C1 segment of cervical spinal cord (tissue), 14 donors: Measurements from ENCODE around the gene SAMD11.

Source experiments
- DNase-seq, 14 donors: peaks; one replicate each; lab custom pipeline; 2025; lab: John Stamatoyannopoulos, UW

The SAMD11 gene

DNA sequence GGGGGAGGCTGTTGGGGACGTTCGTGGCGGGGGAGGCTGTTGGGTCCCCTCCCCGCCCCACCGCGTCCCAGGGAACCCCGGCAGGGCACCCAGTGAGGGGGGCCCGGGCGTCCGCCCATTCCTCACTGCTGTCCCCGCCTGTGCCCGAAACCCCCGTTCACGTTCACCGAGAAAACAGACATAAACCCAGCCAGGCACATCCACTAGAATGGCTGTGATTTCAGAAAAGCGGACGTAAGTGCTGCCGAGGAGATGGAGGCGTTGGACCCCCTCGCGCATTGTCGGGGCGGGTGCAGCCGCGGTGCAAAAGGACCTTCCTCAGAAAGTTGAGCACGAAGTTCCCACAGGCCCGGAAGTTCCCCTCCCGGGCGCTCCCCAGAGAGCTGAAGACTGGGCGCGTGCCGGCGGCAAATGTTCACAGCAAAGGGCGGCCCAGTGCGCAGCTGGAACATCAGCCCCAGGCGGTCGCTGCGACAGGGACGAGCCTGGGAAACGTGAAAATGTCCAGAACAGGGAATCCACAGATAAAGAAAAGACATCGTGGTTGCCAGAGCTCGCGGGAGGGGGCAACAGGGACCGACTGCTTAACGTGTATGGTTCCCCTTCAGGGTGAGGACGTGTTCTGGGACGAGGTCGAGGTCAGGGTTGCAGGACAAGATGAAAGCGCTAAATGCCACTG lies 18.5 kb upstream of the SAMD11 start:
- DNase-seq, result no peak

DNA sequence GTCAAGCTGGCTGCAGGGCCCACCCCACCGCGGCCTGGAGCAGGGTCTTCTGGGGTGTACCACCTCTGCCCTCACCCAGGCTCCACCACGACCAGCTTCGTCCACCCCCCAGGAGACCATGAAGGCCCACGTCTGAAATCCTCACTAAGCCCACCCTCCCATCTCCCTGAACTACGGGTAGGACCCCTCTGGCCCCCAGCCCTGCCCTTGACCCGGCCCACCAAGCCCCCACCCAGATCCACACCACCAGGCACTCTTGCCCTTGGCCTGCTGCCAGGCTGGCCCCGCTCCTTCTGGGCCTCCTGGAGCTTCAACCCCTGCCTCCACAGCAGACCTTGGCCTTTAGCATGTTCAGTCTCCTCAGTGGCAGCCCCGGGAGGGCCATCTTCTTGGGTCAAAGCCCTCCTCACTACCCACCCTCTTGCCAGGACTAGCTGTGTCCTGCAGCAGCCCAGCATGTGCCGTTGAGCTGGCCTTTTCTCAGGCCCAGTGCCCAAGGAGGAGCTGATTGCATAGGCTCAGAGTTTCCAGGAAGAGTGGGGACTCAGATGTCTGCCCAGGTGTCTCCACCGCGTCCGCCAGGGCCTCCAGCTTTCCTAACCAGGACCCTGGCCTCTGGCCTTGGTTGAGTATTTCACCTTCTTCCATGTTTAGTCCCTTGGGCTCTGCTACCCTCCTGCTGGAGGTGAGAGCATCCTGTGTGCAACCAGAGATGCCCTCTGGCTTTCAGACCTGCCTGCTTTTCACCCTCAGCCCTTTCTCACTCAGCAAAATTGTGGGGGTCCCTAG lies 17.7 kb upstream of the SAMD11 start:
- no peak for DNase-seq

DNA sequence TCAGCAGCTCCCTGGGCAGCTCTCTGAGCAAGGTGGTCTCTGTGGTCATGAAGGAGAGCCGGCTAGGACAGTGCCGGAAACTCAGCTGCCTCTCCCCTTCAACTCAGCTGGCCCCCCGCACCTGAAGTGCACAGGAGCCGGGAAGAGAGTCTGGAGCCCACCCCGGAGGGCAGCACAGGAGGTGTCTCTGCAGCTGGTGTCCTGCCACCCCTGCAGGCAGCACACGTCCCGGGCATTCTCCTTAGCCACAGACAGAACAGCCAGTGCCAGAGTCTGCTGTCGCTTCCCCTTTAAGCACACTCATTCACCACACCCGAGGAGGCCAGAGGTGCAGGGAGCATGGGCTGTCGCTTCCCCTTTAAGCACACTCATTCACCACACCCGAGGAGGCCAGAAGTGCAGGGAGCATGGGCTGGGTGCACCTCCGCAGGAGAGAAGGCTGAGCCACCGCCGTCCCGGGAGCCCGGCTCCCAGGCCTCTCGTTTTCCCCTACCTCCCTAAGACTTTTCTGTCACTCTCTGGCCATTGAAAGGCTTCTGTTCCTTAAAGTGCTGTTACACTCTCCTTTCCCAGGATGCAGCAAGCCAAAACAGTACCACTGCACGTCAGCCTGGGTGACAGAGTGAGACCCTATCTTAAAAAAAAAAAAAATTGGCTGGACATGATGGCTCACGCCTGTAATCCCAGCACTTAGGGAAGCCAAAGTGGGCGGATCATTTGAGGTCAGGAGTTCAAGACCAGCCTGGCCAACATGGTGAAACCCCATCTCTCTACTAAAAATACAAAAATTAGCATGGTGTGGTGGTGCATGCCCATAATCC lies 16.9 kb upstream of the SAMD11 start:
- DNase-seq, result no peak

DNA sequence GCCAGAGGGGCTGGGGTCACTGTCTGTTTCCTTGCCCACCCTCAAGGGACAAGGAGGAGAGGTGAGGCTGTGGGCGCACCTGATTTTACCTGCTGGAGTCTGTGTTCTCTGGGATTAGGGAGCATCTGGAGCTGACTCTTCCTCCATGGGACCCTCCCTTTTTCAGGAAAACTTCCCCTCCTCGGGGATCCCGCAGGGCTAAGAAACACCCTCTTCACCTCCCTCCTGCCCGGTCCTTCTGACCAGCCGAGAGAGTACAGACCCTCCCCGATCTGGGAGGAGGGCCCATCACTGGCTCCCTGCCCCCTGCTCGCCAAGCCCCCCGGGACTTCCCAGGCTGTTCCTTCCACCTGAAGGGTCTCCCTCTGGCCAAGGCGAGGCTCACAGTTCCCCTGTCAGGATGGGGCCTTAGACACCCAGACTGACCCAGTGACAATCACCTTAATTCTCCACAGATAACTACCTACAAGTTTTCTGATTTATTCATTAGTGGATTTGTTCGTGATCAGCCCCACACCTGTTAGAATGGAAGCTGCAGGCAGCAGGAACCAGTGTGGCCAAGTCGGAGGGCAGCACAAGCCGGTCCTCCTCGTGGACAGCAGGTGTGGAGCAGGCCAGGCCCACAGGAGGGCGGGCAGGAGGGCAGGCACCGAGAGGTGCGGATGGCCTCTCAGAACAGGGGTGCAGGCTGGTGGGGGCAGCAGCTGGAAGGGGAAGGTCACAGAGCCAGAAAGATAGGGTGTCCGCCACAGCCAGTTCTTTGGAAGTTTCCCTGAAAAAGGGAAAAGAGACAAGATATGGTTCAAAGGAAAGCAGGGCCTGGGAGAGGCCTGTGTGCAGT lies 15.9 kb upstream of the SAMD11 start:
- no peak for DNase-seq

DNA sequence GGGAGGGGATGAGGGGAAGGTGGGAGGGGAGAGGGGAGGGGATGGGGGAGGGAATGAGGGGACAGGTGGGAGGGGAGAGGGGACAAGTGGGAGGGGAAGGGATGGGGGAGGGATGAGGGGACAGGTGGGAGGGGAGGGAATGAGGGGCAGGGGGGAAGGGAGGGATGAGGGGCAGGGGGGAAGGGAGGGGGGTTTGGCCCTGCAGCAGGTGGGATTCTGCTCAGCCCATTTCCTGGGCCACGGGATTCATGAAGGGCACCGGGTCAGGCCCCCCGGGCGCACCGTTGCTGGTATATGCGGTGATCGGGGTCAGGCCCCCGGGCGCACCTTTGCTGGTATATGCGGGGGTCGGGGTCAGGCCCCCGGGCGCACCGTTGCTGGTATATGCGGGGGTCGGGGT lies 15.1 kb upstream of the SAMD11 start:
- no peak for DNase-seq

DNA sequence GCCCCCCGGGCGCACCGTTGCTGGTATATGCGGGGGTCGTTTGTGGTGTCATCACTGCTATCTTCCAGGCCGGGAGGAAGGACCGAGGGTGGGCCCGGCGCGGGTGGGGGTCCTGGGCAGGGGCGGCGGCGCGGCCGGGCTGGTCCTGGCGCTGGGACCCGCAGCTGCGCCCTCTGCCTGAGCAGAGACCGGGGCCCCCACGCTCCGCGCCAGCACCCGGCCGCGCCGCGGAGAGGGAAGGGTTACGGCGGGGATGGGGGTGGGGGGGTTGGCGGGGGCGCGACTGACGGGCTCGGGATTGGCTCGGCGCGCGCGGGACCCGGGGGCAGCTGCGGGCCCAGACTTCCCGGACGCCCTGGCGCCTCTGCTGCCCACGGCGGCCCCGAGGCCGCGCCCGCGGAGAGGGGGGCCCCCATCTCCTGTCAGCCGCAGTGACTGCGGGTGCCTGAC lies 13.8 kb upstream of the SAMD11 start:
- DNase-seq, result peak in 1 of 14 donors; percentile 28

DNA sequence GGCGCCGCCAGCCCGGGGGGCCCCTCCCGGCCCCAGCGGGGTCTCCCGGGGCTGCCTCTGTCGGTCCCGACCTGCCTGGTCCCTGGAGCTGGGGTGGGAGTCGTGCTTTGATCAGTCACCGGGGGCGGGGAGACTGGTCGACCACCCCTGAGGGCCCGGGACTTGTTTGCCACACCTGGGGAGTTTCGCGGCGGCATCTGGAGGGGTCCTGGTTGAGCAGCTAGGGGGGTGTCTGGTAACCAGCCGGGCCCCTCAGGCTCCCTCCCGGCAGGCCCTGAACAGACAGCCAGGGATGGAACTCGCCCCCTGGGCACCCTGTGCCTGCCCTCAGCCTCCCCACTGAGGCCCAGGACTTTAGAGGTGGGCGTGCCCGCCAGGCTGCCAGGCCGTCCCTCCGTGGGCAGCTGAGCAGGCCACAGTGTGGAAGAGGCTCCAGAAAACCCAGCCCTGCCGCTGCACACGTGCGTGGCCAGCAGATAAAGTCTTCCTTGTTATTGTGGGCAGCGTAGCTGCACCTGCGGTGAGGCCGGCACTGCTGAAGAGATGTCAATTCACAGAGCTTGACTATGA lies 13.3 kb upstream of the SAMD11 start:
- no peak for DNase-seq

DNA sequence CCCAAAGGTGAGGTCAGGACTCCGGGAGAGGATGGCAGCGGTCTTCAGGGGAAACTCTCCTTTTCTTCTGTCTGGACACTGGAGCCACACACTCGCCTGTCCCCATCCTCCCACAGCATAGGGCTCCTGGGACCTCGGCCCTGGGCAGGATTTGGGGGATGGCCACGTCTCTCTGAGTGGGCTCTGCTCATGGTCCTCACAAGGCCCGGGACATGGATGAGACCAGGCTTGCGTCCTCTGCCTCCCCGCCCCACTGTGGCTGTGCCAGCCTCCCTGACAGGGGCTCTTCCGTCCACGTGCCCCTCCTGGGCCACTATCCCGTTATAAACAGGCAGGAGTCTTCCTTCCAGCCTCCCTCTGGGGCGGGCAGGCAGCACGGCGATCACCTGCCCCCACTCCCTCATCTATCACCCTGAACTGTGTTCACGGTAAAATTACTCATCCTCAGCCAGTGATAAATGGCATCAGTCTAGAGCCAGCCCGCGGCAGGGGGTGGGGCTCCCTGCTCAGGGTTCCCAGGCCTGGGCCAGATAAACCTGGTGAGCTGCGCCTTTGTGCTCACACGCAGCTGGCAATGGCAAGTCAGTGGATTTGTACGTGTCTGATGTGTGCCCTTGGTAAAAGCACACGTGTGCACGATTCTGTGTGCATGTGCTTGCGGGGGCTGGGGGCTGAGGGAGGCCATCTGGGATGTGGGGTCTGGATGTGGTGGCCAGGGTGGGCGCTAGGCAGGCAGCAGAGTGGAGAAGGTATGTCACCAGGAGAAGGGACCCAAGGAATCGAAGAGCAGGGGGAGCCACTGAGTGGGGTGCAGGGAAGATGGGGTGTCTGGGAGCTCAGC lies 12.6 kb upstream of the SAMD11 start:
- DNase-seq, result no peak

DNA sequence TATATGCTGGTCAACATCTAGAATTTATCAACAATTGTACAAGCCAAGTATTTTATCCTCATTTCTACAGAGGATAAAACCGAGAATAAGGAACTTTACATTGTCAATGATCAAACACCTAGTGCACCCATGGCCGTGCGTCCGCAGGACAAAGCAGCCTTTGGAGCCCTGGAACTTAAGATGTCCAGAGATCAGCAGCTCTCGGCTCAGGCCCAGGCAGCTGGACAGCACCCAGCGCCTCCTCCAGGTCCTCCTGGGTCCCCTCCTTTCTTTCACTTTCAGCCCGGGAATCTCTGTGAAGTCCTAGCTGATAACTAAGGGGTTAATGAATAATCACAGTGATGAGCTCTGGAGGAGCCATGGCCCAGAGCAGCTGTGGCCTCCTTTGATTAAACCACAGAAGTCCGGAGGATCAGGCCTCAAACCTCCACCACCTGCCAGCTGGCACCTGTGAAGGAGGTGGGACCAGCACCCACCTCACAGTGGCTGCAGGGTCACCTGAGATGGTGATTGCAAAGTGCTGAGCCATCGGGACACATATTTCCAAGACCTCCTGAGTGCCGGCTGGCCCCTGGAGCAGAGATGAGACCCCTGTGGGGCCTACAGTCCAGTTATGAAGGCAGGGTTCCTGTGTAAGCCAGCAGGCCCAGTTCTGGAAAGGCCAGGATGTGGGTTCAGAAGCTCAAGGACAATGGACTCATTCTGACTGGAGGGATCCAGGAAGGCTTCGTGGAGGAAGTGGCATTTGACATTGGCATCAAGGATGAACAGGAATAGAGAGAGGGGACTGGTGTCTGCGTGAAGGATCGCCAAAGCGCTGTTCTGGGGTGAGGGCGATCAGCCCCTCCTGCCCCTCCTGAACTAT lies 11.6 kb upstream of the SAMD11 start:
- no peak for DNase-seq

DNA sequence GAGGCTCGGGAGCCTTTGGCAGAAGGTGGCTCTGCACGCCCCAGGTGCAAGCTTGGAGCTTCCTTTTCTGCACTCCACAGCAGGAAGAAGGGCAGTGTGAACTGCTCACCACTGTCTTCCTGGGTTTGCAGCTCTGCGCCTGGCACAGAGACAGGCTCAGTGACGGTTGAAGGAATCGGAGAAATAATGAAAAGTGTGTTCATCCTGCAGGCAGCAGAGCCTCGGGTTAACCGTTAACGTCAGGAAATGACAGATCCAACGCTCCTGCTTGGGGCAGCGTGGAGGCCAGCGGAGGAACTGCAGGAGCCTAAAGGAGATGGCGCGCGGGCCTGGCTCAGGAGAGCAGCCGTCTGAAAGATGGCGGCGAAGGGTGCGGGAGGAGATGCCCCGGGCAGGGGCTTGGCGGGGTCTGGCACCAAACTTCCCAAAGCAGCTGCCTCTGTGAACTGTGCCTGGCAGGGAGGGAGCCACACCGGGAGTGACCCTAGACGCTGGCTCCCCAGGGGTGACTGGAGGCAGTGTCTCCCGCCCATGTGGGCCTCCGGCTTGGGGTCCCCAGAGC lies 10.9 kb upstream of the SAMD11 start:
- DNase-seq, result no peak

DNA sequence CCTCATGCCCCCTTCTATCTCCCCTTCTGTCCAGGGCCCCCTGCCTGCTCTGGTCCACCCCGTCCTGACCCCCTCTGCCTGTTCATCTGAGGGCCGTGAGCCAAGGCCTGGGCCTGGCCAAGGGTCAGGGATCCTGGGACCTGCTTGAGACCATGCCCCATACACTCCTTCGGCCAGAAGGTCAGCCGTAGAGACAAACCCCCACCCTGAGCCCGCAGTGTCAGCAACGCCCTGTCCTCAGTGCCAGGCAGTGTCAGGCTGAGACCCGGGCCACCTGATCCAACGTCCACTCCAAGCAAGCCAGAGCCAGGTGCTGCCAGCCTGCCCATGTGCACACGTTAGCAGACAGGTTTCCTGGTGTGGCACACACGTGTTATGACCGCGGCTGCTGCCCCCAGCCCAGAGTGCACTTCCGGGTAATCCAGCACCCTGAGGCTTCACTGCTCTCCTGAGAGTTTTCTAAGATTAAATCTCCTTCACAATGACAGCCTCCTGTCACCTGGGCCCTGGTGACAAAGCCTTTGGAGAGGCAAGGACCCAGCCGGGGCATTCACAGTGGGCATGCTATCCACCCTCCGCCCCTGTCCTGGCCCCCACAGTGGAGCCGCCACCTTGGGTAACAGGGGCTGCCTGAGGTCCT lies 10.1 kb upstream of the SAMD11 start:
- DNase-seq, result no peak

DNA sequence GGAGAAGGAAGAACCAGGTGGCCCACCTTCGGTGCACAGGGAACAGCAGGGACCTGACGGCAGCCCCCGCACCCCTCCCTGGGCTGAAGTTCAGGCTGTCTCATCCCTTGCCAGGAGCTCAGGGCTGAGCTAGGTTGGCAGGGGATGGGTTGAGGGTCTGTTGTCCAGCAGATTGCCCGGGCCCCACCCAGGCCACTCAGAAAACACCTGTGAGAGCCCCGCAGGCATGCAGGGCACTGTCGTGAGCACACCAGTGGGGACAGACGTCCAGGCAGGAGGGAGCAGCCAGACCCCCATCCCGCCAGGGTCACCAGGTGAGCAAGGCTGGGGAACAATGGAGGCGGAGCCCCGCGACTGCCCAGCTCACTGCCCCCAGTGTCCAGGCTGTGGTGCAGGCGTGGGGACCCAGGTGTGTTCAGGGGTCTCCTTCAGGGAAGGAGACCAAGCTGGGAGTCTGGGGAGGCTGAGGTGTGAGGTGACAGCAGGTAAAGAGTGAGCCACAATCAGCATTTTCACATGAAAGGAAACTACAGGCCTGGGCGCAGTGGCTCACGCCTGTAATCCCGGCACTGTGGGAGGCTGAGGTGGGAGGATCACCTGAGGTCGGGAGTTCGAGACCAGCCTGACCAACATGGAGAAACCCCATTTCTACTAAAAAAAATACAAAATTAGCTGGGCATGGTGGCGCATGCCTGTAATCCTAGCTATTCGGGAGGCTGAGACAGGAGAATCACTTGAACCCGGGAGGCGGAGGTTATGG lies 9.4 kb upstream of the SAMD11 start:
- no peak for DNase-seq

DNA sequence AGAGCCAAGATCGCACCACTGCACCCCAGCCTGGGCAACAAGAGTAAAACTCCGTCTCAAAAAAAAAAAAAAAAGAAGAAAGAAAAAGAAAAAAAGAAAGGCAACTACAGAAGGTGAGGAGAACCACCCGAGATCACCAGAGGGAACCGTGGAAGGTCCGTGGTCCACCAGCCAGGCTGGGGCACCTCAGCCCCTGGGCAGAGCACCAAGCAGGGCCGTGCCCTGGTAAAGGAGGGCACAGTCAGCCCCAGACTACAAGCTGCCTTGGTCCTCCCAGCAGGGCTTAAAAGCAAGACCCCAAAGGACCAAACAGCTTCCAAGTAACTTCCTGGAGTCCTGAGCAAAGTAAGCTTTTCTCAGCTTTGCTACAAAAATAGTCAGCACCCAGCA lies 8.8 kb upstream of the SAMD11 start:
- no peak for DNase-seq

DNA sequence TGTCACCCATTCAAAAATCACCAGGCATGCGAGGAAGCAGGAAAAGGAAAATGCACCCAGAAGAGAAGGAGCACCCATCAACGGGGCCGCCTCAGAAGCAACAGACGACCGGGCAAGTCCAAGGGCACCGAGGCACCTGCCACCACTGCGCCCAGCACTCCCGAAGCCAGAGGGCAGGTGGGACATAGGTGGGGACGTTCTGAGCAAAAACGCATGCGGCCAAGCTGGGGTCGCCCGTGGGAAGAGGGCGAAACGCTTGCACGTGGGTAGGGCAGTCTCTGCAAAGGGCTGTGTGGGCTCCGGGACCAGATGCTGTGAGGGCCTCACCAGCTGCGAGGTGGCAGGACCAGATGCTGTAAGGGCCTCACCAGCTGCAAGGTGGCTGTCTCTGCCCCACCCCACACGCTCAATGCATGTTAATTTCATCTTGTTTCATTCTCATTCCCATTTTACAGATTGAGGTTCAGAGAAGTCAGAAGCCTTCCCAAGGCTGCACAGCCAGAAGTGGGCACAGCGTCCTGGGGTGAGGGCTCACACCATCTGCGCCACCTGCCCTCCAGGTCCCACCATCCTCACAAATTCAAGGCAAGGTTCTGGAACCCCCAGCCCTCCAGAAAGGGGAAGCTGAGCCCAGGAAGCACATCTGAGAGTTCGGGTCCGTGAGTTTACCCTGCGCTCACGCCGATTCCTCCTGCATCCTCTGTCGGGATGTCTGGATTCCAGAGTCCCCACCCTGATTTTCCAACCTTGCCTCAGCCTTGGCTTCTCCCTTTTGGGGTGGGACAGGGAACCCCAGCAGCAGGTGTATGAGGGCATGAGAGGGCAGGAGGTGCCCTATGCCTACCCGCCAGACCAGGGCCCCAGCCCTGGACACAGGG lies 8.2 kb upstream of the SAMD11 start:
- no peak for DNase-seq

DNA sequence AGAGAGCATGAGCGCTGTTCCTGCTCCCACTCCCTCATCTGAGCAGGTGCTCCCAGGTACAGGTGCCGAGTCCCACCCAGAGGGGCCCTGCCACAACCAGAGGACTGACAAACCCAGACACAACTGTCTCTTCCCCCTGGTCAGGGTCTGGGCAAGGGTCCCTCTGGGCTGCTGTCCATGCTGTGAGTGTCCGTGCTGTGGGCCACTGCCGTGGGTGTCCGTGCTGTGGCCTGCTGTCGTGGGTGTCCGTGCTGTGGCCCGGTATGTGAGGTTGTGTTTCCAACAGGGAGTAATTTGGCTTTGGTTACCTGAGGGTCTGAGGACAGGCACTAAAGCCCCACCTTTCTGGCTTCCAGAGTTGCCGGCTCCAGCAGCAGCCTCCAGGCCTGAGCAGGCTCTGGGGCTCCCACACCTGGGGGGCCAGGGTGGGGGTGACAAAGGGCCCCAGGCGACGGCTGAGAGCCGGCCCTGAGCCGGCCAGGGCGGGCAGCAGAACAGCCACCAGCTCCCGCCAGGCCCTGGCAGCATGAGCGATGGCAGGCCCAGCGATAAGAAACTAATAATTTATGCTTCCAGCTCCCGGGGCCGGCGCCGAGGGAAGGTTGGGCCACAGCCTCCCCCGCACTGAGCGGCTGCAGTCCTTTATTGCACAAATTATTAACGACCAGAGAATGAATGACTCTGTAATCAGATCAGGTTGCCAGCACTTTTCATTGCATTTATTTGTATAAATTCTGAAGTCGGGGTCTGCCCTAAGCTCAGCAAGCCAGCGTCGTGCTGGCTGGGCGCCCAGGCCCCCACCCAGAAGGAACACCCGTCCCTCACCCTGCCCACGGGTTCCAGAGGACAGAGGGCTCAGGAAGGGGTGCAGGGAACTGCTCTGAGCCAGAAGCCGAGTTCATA lies 7.3 kb upstream of the SAMD11 start:
- no peak for DNase-seq

DNA sequence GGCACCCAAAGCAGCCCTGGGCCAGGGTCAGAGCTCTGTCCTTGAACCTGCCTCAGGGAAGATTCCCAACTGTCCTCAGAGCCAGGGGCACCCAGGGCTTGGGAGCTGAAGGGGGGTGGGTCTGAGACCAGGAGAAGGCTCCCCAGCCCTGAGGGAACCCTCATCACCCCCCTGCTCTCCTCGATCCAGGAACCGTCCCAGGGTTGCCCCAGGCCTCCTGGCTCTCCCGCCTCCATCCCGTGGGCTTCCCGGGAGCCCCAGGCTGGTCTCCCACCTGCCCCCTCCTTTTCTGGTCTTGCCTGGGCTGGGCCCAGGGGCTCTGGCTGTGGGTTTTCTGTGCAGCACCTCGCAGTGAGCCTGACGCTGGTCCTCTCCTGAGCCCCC lies 6.7 kb upstream of the SAMD11 start:
- DNase-seq, result no peak
